D341Med (cell line): ENCODE measurements around the gene CPOX.
"Not testable (repeated sequence)": the region's sequence is repeated elsewhere in the genome, so short reads cannot be mapped to it uniquely, and the experiment has no call there.

Experiments
- DNase-seq: peaks from one replicate; pipeline ENCODE4 v3.0.0; 2012; ENCODE audit warnings: low spot score

CPOX gene

DNA sequence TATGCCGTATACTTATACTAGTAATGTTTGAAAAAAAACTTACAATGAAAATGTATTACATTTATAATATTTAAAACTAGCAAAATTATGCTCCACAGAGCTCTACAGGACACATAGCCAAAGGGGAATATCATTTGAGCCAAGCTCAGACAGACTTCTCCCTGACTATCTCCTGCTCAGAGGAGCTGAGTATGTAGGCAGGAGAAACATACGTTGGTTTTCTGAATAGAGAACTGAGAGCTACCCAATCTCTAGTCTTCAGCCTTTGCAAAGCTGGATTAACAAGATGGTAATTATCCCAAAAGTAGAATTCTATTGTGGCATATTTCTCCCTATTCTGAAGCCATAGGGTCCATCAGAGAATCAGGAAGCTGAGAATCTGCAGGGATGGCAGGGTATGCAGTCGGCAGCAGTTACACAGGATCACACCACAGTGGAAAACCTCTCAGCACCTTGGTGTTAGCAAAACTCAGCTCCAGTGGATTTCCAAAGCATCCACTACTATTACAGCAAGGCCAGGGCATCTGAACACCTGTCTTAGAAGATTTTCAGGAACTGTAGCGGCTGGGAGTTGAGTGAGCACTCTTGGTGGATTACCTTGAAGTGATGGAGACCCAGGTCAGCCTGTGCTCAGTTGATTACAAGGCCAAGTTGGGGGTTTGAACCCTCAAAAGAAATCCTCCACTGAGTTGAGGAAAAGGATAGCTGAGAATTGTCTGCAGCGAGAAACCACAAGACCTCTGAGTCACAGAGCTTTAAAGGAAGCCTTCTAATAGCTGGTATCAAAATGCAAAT lies 31.5 kb downstream of the CPOX start:
- DNase-seq: no peak

DNA sequence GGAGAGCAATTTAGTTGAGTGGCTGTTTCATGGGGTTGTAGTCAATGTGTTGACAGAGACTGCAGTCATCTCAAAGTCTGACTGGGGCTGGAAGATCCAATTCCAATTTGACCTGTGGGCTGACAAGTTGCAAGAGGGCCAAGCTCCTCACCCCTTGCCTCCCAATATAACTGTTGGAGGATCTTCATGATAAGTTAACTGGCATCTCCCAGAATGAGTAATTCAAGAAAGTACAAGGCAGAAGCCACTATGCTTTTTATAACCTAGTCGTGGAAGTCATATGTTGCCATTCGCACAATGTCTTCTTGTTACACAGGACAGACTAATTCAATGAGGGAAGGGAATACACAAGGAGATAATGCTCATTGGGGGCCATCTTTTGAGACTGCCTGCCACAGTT lies 32.5 kb downstream of the CPOX start:
- no peak for DNase-seq

DNA sequence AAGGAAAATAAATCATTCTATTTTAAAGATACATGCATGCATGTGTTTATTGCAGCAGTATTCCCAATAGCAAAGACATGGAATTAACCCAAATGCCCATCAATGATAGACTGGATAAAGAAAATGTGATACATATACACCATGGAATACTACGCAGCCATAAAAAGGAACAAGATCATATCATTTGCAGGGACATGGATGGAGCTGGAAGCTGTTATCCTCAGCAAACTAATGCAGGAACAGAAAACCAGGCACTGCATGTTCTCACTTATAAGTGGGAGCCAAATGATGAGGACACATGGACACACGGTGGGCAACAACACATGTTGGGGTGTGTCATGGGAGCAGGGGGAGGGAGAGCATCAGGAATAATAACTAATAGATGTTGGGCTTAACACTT lies 33.6 kb downstream of the CPOX start:
- DNase-seq: not testable (repeated sequence)

DNA sequence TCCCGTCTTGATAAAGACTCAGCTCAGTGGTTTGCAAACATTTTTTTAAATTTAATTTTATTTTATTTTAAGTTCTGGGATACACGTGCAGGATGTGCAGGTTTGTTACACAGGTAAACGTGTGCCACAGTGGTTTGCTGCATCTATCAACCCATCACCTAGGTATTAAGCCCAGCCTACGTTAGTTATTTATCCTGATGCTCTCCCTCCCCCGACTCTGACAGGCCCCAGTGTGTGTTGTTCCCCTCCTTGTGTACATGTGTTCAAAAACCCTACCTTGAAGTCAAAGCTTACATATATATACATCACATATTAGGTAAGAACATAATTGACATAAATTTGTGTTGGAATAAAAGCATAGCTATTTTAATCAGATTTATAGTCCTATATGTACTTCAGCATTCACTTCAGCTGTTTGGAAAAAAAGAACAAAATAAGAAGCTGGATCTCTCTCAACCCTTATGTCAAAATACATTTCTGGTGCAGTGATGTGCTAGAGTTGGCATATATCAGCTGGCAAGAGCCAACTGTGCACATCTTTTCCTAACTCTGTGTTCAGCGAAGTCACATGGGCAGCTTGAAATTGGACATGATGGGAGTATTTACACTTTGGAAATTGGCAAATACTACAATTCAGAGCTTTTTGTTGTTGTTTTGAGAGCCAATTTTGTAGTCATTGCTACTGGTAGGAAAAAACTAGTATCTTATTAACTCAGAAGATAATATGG lies 35.1 kb downstream of the CPOX start:
- no peak for DNase-seq

DNA sequence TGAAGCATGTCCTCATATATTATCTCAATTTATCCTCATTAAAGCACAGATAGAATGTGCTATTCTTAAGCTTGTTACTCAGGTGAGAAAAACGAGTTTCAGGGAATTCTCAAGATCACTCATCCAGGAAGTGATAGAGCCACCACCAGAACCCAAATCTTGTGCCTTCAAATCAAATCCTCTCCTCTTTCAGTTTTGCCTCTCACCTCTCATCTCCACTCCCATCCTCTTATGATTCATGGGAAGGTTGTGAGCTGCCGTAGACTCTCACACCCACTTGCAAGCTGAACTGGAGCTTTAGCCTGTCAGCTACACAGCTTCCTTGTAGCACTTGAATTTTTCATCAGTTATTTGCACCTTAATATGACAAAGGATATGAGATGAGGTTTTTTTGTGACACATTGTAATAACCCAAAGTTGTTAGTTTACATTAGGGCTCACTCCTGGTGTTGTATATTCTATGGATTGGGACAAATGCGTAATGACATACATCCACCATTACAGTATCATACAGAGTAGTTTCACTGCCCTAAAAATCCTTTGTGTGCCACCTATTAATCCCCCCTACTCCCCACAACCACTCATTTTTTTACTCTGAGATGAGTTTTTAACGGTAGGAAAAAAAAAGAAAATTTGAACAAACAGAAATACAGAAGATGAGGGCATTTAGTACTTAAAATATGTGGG lies 35.9 kb downstream of the CPOX start:
- DNase-seq: no peak

DNA sequence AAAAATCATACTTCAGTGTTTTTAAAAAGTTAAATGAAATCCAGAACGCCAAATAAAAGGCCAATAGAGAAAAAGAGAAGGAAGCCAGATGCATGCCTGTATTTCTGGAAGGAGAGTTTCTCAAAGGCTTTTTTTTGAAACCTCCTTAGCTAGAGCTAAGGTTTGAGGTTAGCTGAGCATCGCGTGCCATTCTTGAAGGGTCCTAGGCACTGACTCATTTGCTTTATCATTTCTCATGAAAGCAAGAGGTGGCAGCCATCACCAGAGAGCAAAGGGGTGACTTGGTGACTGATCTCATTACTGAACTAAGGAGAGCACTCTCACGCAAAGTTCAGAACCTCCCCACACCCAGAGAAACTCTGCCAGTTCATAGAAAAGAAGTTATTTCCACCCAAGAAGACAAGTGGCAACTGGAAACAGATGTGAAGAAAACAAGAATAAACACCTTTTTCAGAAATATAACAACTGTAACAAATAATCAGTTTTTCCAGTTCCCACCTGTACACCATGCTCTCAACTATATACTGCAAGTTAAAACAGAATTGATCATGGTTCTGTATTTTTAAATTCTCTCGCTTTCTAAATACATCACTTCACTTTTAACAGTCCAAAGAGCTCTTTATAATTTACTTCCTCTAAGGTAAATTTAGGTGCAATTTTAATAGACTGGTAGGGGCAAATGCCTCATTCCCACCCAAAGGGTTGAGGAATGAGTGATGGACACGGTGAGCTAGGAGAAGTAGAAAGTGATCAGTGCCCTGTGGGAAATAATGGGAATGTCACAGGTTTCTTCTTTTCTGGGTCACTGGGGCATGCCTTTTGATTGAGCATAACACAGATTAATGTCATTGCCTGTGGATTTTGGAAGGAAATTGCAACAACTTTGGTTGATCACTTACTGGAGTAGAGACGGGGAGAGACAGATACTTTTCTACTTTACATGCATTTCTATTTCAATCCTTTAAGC lies 37.0 kb downstream of the CPOX start:
- no peak for DNase-seq

DNA sequence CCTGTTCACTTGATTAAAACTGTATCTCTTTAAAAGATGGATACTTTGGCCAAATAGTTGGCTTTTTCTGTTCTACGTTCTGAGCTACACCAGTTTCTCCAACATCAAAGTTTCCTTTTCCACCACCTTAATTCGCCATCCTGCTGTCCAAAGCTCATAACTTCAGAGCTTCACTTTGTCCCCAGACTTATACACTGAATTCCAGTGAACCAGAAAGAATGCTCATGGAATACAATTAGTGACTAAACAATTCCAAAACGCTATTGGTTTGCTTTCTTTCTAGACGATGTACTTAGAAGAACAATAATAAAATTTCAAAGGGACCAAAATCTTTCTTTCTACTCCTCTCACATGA lies 38.4 kb downstream of the CPOX start:
- no peak for DNase-seq

DNA sequence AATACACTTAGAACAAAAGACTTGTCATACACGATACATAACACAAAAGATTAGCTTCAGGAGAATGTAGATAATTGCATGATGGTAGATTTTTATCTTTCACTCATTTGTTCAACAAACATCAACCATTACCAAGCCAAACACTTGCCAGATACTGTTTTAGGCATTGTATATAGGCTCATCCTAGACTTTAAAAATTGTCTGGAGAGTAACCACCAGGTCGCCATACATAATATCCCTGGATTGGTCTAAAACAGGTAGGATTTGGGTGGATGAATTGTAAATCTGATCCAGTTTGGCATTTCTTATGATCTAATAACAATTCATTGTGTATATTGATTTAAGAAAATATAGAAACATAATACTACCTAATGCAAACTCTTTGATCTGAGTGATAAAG lies 38.8 kb downstream of the CPOX start:
- no peak for DNase-seq

DNA sequence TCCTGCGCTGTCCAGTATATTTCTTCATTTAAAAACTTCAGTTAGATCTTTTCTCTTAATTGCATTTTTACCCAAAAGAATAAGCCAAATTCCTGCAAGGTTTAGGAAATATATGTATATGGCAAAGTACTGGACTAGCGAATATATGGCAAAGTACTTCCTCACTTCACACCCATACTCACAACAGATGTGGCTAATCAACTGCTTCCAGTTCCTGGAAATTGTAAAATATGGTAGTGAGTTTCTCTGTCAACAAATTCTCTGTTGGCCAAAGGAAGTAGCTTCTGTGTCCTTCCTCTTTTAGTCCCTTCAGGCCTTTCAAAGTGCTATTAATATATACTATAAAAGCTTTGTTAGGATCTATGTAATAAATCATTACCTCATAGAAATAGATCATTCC lies 39.7 kb downstream of the CPOX start:
- no peak for DNase-seq

DNA sequence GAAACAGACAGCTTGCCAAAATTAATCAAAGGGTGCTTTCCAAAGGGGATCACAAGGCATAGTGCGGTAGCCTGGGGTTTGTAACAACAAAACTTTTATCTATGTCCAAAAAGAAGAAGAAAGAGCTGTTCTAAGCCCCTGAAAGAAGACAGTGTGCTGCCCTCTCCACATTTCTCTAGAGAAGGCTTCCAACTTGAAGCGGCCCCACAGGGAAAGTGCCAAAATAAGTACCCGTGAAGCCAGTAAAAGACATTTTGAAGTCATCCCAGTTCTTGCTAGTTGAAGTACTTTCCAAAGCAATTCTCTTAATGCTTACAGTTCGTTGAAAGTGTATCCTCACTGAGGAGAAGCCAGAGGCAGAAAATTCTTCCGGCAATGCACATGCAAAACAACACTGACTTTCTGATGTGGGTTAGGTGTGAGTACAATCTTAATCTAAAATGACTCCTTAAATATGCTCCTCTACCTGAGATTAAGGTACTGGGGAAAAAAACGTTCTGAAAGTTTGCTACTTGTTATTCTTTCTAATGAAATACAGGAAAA lies 40.3 kb downstream of the CPOX start:
- DNase-seq: no peak

DNA sequence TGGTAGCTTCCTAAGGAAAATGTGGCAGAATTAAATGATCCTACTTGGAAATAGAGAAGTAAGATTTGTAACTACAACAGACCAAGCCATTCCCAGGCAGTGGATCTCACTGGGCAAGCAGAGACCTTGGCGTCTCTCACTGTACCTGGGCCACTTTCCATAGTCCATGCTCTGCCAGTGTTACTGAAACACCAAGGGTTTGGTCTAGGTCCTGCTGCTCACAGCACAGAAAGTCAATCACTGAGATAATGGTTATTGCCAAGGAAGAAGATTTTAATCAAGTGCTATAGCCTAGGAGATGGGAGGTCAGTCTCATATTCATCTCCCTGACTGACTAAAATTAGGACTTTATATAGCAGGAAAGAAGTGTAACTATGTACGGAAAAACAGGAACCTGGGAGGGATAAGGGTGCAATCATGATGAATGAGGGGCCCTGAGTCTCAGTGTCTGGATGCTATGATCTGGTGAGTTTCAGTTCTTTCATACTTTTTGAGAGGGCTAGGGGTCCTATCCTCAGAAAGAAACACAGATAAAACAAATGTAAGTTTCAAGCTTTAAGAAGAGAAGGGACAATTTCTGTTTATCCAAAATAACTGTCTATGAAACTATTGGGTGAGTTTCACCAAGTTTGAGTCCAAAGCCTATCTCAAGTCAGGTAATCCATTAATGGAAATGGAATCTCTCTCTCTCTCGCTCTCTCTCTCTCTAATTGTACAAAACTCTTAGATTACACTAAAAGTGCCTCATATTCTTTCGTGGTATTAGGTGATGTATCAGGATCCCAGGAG lies 41.0 kb downstream of the CPOX start:
- no peak for DNase-seq

DNA sequence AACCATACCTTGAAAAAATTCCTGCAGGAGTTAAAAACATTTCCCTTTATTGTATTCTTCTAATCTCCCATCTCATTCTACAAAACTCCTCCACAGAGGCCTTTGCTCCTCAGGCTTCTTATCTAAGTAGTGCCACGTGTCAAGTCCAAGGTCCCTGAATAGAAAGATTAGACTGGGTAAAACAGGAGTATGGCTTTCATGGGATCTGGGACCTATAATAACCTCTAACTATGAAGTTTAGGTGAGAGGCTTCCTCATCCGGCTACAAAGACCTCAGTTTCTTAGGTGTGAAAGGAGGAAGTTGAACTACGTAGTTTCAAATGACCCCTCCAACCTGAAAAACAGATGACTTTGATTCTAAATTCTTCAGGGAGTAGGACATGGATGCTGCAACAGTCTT lies 41.7 kb downstream of the CPOX start:
- no peak for DNase-seq

DNA sequence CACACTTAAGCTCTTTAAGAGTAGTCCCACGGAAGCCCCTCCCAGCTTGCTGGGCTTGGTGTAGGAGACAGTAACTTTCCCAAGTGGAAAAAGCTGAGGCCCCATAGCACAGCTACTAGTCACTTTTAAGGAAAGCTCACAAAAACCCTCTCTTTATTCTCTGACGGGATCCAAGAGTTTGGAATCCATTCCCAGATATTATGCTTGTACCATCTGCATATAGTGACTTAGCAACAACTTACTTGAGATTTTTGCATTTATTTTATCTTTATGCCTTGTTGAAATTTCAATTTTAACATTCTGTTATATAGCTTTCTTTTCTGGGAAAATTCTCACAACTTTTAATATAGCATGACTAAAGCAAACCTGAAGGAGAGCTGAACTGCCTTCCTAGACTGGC lies 42.2 kb downstream of the CPOX start:
- DNase-seq: no peak

DNA sequence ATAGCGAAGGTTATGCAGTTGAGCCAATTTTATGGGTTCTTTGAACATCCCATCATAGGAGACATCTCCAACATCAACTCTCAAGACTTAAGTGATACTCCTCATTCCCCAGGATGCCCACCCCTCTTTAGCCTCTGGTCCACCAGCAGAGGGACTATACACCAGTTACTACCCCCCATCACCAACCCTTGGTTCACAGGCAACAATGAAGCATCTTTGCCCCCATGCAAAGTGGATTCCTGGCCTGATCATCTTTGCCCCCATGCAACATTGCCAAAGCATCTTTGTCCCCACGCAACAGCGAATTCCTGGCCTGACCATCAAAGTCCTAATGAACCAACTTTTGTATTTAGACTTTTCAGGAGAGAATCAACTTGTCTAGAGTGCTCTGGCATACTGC lies 42.6 kb downstream of the CPOX start:
- DNase-seq: no peak

DNA sequence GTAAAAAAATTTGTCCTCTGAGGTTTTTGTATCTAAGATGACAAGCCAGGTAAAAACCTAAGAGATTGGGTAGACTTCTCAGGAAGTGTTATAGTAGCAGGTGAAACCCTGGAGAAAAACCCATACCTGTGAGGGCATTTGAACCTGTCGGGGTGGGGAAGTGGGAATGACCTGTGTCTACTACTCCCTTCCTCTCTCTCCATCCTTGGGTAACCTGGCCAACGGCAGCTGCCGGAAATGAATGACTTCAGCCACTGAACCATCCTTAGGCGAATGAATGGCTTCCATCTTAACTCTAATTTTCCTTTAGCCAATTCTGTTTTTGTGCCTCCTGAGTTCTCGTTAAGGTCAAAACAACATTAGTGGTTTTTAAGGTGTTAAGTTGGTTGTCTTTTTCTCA lies 44.9 kb downstream of the CPOX start:
- DNase-seq: no peak

DNA sequence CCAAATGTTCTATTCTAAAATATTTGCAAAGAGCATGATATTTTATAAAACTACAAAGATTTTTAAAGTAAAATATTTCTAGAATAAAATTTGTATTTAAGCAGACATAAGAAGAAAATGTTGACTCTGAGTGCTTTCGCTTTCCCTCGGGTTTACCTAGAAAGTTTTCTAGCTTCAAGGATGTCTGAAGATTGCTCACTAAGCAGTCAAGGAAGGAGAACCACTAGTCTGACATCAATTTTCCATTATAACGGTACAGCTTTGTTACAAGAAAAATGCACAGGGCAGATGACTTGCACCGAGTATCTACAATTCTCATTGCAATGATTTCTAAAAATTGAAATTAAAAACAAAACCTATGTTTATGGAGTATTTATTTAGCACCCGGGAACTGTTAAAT lies 47.5 kb downstream of the CPOX start:
- DNase-seq: no peak

DNA sequence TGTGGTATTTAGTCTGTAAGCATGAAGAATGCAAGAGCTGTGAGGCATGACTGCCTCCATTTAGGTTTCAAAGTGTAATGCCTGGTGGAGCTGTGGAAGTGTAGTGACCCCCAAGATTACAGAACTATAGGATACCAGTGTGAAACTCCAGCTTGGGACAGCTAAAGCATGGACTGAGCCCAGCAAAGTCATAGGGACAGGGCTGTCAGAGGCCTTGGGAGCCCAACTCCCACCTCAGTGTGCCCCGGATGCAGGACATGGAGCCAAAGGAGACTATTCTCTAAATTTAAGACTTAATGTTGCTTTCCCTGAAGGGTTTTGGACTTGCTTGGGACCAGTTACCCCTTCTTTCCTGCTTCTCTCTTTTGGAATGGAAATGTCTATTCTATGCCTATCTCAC lies 50.8 kb downstream of the CPOX start:
- DNase-seq: no peak

DNA sequence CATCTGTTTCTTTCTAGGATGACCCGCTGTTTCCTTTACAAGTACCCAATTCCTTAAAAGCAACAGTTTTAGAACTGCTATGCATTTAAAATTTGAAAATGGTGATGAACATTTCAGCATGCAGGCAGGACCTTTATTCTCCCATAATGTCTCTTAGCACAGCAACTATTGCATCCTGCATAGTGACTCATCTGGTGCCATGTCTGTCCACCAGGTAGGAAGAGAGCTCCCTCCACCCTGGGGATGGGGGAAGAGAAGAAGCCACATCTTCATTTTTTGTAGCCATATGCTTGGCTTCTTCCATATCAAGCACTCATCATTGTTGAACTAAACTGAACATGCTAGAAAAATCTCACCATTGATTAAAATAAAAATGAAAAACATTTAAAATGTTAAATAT lies 51.7 kb downstream of the CPOX start:
- no peak for DNase-seq

DNA sequence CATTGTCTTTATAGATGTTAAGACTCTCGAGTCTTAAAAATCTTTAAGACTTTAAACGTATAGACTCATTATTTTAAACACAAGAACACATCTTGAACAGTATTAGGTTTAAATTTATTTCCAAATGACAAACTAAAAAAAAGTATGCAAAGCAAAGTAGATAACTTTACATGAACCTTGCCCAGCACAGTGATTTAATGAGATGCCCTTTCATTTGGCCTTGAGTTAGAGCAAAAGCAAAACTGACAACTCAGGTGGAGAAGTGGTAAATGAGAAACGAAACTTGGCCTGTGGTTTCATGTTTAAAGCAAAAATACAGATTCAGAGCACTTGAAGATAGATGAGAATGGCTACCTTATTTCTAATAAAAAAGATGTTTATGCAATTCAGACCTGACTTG lies 53.1 kb downstream of the CPOX start:
- DNase-seq: no peak

DNA sequence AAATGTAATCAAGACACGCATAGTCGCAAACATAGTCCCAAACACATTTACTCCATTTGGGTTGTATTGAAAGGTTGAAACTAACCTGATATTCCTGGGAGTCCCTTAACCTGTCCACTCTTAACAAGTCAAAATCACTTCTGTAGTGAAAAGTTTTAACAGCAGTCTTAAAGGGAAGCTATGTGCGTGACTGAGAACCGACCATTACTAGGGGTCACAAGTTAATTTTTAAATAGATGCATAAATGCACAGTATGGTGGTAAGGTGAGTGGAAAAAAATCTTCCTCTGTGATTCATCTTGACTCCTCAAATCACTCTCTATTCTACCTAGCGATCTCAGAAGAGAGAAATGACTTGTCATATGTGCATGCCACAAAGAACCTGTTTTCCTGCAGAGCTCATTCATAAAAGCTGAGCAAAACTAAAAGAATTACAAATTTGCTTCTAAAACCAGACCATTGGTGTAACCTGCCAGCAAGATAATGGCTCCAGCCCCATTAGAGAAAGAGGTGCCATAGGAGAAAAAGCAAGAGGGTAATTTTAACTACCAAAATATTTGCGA lies 56.9 kb downstream of the CPOX start:
- no peak for DNase-seq

DNA sequence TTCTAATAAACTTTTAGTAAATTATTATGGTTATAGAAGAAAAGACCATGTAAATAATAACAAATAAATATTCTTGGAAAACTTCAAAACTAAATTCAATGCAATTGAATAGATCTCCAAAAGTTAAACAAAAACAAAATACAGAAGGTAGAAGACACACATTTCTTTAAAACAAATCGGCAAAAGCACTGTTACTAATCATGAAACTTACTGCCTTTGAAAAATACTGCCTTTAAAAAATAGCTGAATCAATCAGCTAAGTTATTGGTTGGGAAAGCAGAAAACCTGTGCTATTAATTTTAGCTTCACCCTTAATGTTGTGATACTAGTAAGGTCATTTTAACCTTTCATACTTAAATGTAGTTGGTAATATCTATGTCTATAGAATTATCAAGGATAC lies 58.7 kb downstream of the CPOX start:
- no peak for DNase-seq
